Activated CD8-positive, alpha-beta memory T cell treated with anti-CD3 and anti-CD28 coated beads, Interleukin-2, amount 50 U/mL, for 1 hour (primary cell): Measurements from ENCODE around the gene TMED8.
"Not testable (repeated sequence)": the region's sequence is repeated elsewhere in the genome, so short reads cannot be mapped to it uniquely, and the experiment has no call there.

Source experiments
- DNase-seq: peaks from one replicate; pipeline ENCODE4 v3.0.0-alpha.2; 2020; ENCODE audit errors: extremely low read depth

The TMED8 gene

DNA sequence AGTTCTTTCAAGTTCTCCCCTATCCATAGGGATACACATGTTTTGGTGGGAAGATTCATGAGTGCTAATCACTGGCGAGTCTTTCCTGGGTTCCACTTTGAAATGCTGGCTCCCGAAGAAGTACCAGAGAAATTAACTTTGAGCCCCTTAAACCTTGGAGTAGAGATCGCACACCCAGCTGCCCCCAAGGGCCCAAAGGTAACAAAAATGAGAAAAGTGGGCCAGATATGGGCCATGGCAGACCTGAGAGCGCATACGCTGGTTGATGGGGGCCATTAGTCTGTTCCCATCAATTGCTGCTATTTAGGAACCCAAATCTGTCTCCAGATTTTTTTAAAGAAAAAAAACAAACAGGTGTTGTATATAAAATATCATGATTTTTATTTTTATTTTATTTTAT, 53.9 kb downstream of the TMED8 start:
- DNase-seq: no peak

DNA sequence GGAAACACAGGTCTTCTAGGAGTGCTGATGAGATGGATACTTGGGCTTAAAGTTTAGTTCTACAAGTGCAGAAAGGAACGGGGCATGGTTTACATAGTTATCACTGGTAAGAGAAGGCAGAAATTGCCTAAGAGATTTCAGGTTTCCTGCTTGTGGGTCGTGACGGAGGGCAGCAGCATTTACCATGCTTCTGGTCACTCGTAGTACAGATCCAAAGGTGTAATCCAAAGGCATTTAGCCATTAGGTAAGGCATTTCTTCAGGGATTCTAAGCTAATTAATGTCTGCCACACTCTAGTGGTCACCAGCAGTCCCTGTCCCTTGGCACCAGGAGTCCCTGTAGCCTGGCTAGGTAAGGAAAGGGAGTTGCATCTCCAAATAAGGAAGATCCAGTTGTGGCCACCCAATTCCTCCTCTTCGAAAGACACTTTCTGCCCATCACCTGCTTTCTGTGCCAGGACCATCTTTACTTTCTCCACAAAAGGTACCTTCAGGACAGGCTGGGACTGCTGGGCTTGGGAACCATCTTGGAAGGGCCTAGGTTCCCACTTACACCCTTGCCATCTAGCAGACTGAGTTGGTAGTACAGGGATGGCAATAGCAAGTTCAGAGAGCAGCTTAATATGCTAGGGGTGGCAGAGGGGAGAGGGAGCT, 54.5 kb downstream of the TMED8 start:
- no peak for DNase-seq

DNA sequence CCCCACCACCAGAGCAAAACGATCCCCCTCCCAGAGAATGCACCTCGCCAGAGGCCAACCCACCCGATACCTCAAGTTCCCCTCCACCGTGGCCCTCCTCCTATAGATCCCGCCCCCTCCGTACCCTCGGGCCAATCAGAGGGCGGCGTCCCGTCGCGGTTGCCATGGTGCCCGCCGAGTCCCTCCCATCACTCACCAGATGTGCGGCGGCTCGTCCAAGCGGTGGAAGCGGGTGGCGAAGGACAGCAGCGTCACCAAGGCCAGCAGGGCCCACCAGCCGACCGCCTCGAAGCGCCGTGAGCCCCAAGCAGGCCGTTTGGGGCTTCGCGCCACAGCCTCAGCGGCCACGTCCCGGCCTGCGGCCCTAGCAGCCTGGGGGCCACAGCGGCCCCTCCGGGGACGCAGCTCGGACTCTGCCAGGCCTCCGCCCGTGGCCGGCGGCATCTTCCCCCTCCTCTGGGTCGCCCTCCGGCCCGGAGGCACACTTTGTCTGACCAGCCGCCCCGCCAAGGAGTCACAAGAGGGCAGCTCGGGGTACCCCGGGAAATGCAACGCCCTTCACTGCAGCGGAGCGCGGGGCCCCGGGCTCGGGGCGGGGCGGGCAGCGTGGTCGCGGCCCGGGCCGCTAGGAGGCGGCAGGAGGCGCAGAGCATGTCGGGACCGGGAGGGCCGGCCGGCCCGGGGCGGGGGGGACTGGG, 56.5 kb downstream of the TMED8 start, which contains the start of gene POMT2:
TSS of gene POMT2 (minus strand) at position 646 of the 698 bp plus-strand sequence. CDS start at position 444, 202 bp downstream.
- peak; percentile 74 for DNase-seq

DNA sequence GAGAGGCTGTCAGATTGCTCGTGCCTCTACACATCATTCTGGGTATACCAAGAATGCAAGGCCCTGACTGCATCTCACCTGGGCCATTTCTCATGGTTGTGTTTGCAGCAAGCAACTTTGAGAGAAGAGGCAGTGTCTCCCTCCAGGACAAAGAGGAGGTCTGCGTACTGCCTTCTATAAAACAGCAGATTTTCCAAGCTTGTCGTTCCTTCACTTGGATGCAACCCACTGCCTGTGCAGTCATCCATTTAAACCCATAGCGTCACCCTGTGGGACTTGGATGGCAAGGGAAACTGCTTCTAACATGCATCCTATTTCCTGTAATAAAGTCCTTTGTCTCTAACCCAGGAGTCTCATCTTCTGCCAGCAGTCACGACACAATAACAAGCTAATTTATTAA, 57.5 kb downstream of the TMED8 start:
- no peak for DNase-seq

DNA sequence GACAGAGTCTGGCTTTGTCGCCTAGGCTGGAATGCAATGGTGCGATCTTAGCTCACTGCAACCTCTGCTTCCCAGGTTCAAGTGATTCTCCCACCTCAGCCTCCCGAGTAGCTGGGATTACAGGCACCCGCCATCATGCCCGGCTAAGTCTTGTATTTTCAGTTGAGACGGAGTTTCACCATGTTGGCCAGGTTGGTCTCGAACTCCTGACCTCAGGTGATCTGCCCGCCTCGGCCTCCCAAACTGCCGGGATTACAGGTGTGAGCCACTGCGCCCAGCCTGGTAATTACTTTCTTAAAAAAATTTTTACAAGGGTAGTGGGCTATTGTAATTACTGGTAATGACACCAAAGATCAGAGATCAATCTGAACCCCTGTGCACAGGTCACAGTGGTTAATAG, 58.1 kb downstream of the TMED8 start:
- DNase-seq: not testable (repeated sequence)

DNA sequence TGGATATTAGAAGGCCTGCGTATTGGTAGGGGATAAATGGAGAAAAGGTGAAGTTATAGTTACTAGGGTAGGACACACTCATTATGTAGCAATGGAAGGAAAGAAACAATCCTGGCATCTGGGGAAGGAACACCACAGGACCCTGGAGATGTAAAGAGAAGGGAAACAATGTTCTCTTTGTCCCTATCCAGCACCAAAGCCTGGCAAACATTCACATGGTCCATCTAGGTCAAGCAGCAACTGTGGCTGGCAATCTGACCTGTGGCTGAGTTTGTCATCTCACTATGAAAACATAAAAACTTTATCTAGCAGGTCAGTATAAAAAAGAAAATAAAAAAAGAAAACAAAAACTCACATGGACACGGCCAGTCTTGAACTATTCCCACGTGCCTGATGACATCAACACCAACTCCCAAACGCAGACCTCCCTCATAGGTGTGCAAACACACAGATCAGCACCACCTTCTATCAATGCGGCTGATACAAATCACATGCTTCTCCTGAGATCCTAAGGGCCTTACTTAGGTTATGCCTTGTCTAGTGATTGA, 58.8 kb downstream of the TMED8 start:
- DNase-seq: no peak

DNA sequence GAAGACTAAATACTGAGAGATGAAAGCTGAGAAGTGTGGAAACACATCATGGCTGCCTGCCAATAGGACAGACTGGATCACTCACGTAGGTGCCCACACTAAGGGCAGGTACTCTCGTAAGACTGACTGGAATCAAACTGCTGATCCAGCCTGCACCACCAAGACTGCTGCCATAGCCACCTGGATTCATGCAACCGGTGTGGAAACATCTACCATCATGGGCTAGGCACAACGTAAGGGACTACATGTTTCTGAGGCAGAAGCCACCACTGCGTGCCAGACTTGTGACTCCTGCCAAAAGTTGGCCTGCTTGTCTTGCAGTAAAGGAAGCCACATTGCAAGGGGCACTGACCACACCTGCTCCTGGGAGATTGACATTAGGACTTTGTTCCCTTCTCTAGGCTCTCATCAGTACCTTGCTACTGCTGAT, 60.0 kb downstream of the TMED8 start:
- no peak for DNase-seq

DNA sequence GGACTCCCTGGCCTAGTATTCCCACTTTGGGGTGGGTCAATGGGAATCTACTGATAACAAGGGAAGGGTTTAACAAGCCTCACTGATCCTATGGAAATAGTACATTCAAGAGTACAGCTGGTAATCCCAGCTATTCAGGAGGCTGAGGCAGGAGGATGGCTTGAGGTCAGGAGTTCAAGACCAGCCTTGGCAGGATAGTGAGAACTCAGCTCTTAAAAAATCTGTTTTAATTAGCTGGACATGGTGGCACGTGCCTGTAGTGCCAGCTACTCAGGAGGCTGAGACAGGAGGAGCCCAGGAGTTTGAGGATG, 60.7 kb downstream of the TMED8 start:
- no peak for DNase-seq

DNA sequence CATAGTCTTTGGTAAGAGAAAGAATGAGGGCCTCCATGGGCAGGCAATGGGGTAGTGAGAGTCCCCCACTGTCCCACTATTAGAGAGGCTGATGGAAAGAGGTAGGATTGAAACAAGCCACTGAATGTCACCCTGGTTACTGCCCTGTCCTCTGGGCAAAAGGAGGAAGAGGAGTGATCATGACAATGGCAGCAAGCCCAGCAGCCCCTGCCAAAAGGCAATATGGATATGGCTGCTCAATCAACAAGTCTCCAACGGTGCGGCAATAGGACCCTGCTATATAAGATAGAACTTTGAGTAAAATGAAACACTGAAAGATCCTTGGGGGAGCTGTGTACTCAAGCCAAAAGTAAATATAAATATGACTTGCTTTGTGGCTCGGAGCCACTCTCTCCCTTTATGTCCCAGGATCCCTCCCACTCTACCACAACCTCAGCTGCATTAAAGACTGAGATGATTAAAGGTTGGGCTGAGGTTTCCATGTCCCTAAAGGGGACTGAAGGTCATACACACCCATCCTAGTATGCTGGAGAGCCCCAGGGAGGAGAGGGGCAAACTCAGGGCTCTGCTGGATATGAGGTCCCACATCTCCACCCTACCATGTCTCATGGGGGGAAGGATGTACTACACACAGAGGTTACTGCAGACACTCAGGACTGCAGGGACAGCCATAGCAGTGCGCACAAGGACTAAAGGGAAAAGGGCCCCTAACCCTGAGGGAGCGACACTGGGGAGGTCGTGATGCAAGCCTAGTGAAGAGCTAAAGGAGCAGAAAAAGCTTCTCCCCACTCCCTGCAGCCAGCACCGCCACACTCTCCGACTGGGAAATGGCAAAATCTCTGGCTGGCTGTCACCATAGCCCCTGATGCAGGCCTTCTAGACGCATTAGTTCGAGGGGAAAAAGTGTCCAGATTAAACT, 62.1 kb downstream of the TMED8 start:
- DNase-seq: no peak

DNA sequence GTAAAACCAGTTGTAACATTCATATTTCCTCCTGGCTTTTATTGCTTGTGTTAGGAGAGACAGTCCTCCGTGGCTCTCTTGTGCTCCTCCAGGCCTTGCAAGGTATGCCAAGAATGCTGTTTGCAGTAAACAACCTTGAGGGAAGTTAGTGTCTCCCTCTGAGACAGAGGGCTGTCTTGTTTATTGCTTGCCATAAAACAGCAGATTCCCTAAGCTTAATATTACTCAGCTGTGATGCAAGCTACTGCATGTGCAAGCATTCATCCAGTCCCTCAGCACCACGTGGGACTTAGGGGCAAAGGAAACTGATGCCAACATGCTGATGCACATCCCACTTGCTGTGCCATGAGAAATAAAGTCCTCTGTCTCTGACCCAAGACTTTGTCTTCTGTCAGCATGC, 62.9 kb downstream of the TMED8 start:
- DNase-seq: no peak

DNA sequence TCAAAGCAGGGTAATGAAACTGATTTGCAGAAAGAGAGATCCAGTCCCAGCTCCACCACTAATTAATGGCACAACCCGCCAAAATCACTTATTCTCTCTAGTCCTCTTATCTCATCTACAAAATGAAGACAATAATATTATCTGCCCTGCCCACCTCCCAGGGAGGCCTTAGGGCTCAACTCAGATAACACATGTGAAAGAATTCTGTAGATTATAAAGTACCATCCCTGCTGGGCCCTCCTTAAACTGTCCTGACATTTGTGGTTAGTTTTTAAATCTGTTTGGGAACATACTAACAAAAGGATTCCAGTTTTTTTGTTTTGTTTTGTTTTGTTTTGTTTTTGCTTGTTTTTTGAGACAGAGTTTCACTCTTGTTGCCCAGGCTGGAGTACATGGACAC, 63.5 kb downstream of the TMED8 start:
- no peak for DNase-seq

DNA sequence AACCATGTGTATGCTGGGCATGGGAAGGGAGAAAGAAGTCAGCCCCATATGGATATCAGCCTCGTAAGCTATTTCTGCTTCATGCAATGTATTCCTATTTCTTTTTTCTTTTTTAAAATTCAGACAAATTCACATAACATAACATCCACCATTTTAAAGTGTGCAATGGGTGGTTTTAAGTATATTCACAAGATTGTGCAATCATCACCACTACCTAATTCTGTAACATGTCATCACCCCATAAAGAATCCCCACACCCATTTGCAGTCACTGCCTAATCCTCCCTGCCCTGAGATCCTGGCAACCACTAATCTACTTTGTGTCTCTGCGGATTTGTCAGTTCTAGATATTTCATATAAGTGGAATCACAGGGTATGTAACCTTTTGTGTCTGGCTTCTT, 65.7 kb downstream of the TMED8 start:
- DNase-seq: no peak

DNA sequence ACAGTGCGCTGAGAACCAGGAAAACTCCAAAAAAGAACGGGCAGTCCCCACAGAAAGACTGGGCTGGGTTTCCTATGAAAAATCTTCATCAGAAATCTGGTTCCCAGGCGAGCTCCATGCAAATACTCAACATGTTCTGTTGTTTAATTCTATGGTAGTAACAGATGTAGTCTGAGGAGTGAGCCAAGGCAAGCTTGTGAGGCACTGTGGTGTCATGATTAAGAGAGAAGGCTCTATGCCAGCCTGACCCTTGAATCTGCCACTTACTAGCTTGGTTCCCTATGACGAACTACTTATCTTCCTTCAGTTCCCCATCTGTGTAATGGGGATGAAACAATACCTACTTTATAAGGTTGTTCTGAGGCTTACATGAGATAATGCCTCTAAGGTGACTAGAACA, 66.9 kb downstream of the TMED8 start:
- no peak for DNase-seq

DNA sequence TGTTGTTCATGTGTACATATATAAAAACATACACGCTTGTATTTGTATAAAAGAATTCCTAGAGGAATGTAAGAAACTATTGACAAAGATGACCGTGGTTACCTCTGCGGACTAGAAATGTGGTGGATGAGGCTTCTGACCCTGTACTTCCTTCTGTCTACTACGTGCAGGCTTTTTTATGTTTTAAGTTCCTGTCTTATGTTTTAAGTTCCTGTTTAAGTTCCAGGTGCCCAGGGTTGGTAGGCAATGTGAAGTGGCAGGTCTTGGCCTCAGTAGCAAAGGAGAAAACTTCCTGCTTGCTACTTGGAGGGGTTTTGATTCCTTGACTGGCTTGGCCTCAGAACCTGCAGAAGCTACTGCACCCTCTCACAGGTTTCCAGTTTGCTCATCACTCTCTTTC, 67.8 kb downstream of the TMED8 start:
- no peak for DNase-seq

DNA sequence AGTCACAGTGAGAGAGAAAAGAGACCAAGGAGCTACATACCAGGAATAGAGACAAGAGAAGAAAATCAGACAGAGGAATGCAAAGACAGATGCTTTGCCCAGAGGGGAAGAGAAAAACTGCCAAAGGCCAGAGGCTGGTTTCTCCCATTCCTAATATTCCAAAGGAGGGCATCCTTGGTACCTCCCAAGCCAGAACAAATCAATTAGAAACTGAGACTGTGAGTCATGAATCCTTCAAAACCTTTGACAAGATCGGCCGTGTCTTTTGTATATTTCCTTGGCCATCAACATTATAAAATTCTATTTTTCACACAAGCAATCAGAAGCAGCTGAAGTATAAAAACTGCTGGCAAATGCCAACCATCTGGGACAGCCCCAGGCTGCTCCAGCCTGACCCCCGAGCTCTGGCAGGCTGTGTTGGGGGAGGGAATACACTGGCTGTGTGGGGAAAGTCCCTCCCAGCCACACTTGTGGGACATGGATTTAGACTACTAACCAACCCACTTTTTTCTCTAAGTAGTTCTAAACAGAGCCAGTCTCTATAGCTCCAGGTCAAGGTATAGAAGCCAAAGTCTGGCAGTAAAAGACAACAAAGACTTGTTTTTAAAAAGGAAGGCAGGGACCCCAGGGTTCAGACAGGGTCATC, 69.9 kb downstream of the TMED8 start:
- no peak for DNase-seq

DNA sequence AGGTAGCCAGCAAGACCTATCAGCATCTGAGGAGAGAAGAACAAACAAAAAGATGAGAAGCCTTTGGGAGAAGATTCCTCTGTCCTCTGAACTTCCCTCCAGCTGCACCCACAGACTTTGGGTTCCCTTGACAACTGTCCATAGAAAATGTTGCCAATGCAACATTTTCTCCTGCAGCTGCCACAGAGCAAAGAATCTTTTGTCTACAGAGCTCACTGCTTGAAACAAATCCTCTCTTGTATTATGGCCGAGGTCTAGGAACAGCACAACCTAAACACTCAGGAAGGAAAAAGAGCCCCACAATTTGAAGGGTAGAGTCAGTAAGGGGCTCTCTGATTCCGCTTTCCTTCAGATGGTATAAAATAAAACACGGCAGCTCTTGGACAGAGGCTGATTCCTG, 70.5 kb downstream of the TMED8 start:
- no peak for DNase-seq

DNA sequence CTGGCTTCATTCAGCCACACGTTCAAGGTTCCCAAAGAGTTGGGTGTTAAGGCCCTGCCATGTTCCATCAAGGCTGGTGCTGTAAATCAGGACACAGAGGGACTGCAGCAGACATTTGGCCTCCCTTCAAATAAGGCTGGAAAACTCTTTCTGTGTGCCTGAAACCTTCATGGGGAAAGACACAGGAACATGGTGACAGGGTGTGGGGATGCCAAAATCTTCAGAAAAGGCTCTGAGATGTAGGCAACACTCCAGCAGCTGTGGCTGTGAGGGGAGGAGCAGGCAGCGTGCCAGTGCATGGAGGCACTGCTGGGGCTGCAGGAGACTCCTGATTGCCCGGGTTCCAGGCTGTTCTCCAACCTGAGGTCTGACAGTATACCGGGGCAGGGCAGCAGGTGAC, 71.2 kb downstream of the TMED8 start:
- no peak for DNase-seq

DNA sequence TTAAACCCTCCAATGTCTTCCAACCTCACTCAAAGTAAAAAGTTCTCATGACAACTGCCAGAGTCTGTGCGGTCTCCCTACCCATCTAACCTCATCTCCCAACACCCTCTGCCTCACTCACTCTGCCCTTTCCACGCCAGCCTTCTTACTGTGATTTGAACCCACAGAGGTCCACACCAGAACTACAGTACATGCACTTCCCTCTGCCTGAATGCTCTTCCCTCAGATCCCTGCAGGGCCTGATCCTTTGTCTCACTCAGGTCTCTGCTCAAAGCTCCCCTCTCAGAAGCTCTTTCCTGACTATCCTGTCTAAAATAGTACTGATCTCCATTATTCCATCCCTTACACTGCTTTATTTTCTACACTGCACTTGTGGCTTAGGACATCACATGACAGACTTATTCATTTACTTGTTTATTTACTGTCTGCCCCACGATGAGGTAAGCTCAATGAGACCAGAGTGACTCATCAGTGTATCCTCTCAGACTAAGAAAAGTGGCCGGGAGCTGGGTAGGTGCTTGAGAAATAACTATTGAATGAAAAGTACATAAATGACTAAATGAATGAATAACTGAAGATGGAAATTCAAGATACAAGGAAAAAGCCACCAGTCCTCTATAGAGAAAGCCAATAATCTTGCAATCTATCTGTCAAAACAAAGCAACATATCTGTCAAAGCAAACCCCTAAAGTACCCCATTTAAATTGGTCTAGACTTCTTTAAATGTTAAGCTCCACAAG, 73.3 kb downstream of the TMED8 start:
- no peak for DNase-seq

DNA sequence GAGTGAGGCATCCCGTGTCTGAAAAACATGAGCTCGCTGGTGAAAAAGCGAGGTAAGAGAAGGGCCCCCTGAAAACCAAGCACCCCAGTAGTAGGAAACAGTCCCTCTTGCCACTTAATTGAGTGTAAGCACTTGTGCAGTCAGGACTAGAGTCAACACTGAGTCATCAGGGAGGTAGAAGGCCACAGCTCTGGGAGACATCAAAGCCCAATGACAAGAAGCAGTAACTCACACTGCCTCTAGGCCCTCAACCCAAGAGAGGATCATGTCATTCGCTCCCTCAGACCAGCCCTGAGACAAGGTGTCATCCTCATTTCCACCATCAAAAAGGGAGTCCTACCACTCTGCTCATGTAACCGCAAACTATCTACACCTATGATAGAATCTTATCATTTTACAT, 74.0 kb downstream of the TMED8 start:
- DNase-seq: no peak

DNA sequence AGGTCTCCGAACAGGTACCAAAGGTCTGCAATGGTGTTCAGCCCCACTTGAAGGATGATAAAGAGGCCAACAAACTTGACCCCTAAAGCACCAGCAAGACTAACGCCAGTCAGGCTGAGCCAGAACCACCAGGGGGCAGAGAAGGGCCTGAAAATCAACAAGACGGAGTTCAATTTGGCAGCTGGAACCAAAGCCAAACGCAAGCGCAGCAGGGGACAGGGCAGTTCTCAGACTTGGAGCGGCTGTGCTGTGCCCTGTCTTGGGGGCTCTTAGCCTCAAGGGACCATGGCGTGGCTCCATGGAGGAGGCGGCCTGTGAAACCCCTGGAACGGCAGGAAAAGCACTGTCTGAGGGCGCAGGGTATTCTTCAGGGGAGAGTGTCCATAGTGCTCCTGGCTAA, 75.8 kb downstream of the TMED8 start:
- no peak for DNase-seq

DNA sequence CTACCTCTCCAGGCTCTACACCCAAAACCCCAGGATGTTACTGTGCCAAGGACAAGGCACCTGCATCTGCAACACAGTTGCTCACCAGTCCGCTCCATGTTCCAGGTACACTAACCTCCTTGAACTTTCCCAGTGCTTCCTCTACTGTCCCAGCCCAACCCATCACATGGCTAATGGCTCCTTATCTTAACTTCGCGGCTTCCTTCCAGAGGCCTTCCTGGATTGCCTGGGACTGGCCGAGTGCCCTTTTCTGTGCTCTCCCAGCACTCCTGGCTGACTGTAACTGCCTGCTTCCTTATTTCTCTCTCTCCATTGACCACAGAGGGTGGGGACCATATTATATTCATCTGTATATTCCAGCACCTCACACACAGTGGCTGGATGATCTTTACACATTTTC, 77.1 kb downstream of the TMED8 start:
- DNase-seq: no peak
